ENCODE data around the gene HYAL1.

DNA sequence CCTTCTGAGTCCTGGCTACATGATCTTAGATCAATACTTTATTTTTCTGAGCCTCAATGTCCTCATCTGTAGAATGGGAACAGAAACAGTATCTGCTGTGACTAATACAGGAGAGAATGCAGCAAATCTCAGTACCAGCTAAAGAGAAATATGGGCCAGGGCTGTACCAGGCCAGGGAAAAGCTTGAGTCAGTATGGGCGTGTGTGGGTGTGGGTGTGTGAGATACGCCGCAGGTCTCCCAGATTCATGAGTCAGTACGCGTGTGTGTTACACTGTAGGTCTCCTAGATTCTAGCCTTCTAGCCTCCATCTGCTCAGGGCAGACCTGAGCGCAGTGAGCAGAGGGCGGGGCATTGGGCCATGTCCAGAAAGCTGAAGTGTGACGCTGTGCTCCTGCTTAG is 52.2 kb downstream of the HYAL1 start:
- TF ChIP-seq, protein P1, sequence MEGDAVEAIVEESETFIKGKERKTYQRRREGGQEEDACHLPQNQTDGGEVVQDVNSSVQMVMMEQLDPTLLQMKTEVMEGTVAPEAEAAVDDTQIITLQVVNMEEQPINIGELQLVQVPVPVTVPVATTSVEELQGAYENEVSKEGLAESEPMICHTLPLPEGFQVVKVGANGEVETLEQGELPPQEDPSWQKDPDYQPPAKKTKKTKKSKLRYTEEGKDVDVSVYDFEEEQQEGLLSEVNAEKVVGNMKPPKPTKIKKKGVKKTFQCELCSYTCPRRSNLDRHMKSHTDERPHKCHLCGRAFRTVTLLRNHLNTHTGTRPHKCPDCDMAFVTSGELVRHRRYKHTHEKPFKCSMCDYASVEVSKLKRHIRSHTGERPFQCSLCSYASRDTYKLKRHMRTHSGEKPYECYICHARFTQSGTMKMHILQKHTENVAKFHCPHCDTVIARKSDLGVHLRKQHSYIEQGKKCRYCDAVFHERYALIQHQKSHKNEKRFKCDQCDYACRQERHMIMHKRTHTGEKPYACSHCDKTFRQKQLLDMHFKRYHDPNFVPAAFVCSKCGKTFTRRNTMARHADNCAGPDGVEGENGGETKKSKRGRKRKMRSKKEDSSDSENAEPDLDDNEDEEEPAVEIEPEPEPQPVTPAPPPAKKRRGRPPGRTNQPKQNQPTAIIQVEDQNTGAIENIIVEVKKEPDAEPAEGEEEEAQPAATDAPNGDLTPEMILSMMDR (IDR thresholded peaks at IDR 0.05) = no peak
- TF ChIP-seq POLR2A (IDR thresholded peaks at IDR 0.05) = no peak
- TF ChIP-seq EP300 (IDR thresholded peaks at IDR 0.05) = no peak
- no peak for TF ChIP-seq POLR2AphosphoS5 (IDR thresholded peaks at IDR 0.05)
